HepG2 (cell line): ENCODE measurements around the gene EPHA1. TPM values are rescaled to one million over a fixed set of nuclear protein-coding genes. Genes with fewer than 3 reads are reported as not detected.

Experiments
- ATF7-NPFF ChIP-seq: sonication (generic); formaldehyde crosslinking; IDR thresholded peaks from 2 replicates; pipeline ENCODE4 v1.8.1; 2023; ENCODE audit warnings: mild to moderate bottlenecking, low read depth, missing genetic modification reagents, moderate library complexity
- ETV5 ChIP-seq: IDR thresholded peaks from 2 replicates; pipeline ENCODE4 v1.6.1; 2018; ENCODE audit warnings: missing biosample characterization, missing genetic modification reagents, inconsistent platforms, borderline replicate concordance
- EZH2 ChIP-seq: conservative IDR thresholded peaks from 2 replicates; pipeline ENCODE4 v1.6.1; 2012; ENCODE audit warnings: mild to moderate bottlenecking, low read depth, low read length, moderate library complexity
- GPBP1L1 ChIP-seq: sonication (generic); formaldehyde crosslinking; IDR thresholded peaks from 2 replicates; pipeline ENCODE4 v1.5.0; 2020; ENCODE audit warnings: mild to moderate bottlenecking, missing genetic modification reagents
- IRF2 ChIP-seq: IDR thresholded peaks from 2 replicates; pipeline ENCODE4 v1.6.1; 2018; ENCODE audit warnings: missing genetic modification reagents, missing compliant biosample characterization
- MAFF ChIP-seq: IDR thresholded peaks from 2 replicates; pipeline ENCODE4 v1.6.1; 2011; ENCODE audit warnings: low read depth, low read length, improper control_type of control experiment
- NCOA5 ChIP-seq: sonication (generic); formaldehyde crosslinking; IDR thresholded peaks from 2 replicates; pipeline ENCODE4 v1.4.0; 2020; ENCODE audit warnings: missing genetic modification reagents
- ONECUT2 ChIP-seq: sonication (generic); formaldehyde crosslinking; IDR thresholded peaks from 2 replicates; pipeline ENCODE4 v1.4.0; 2020; ENCODE audit warnings: missing genetic modification reagents
- RARA ChIP-seq: IDR thresholded peaks from 2 replicates; pipeline ENCODE4 v1.6.1; 2016; ENCODE audit warnings: missing genetic modification reagents, missing compliant biosample characterization
- RARG ChIP-seq: sonication (generic); formaldehyde crosslinking; IDR thresholded peaks from 2 replicates; pipeline ENCODE4 v1.4.0; 2020; ENCODE audit warnings: low read depth, mild to moderate bottlenecking, missing genetic modification reagents
- REL ChIP-seq: sonication (generic); formaldehyde crosslinking; conservative IDR thresholded peaks from 2 replicates; pipeline ENCODE4 v1.8.0; 2022; ENCODE audit warnings: mild to moderate bottlenecking, missing genetic modification reagents, moderate library complexity
- SNAI1 ChIP-seq: sonication (generic); formaldehyde crosslinking; IDR thresholded peaks from 2 replicates; pipeline ENCODE4 v1.5.0; 2020; ENCODE audit warnings: mild to moderate bottlenecking, missing genetic modification reagents, borderline replicate concordance
- WIZ ChIP-seq: sonication (generic); formaldehyde crosslinking; IDR thresholded peaks from 2 replicates; pipeline ENCODE4 v1.5.1; 2020; ENCODE audit warnings: mild to moderate bottlenecking, missing genetic modification reagents
- YEATS2 ChIP-seq: sonication (generic); formaldehyde crosslinking; IDR thresholded peaks from 2 replicates; pipeline ENCODE4 v1.4.0; 2020; ENCODE audit warnings: missing genetic modification reagents, borderline replicate concordance
- ZNF10 ChIP-seq: sonication (generic); formaldehyde crosslinking; IDR thresholded peaks from 2 replicates; pipeline ENCODE4 v1.4.0; 2020; ENCODE audit warnings: mild to moderate bottlenecking, low read depth, missing genetic modification reagents, borderline replicate concordance
- ZNF329 ChIP-seq: sonication (generic); formaldehyde crosslinking; IDR thresholded peaks from 2 replicates; pipeline ENCODE4 v1.9.0; 2021; ENCODE audit warnings: low read depth, mild to moderate bottlenecking, missing genetic modification reagents
- ZNF776 ChIP-seq: sonication (generic); formaldehyde crosslinking; IDR thresholded peaks from 2 replicates; pipeline ENCODE4 v1.4.0; 2020; ENCODE audit warnings: mild to moderate bottlenecking, missing genetic modification reagents
- ZNF777 ChIP-seq: sonication (generic); formaldehyde crosslinking; IDR thresholded peaks from 2 replicates; pipeline ENCODE4 v1.4.0; 2020; ENCODE audit warnings: missing genetic modification reagents
- polyA plus RNA-seq, 8 experiments: library from polyadenylated mRNA; depleted of rRNA in 3 of 8; stranded (reverse) in 7 of 8; unstranded in 1 of 8; fragments of >200 nt; fragmentation: Illumina TruSeq in 4 of 8; extraction: Trizol in 4 of 8; gene quantifications; 2 replicates each; pipeline versions ENCODE4 v1.2.1 to v1.2.3, GENCODE V29; 2011 to 2016; ENCODE audit warnings: low read depth in 4 of 8, missing spikeins in 1 of 8, mixed read lengths in 1 of 8; ENCODE audit not compliant: insufficient read depth in 1 of 8
- total RNA-seq, 5 experiments: library from RNA; depleted of rRNA; stranded (reverse); fragments of >200 nt; fragmentation: Illumina TruSeq; extraction: Trizol; gene quantifications; 2 replicates each; pipeline ENCODE4 v1.2.3, GENCODE V29; 2016; ENCODE audit warnings: low read depth in 1 of 5
- TF ChIP-seq, protein P1 (sequence below): sonication (generic); formaldehyde crosslinking; IDR thresholded peaks from 2 replicates; pipeline ENCODE4 v1.4.0; 2020; ENCODE audit warnings: mild to moderate bottlenecking, missing genetic modification reagents
- TF ChIP-seq, protein P2 (sequence below): sonication (generic); formaldehyde crosslinking; conservative IDR thresholded peaks from 2 replicates; pipeline ENCODE4 v1.8.0; 2022; ENCODE audit warnings: low read depth, missing genetic modification reagents
- TF ChIP-seq, protein P3 (sequence below): sonication (generic); formaldehyde crosslinking; IDR thresholded peaks from 2 replicates; pipeline ENCODE4 v1.4.0; 2020; ENCODE audit warnings: low read depth, mild to moderate bottlenecking, missing genetic modification reagents
- TF ChIP-seq, protein P4 (sequence below): sonication (generic); formaldehyde crosslinking; IDR thresholded peaks from 2 replicates; pipeline ENCODE4 v1.5.0; 2020; ENCODE audit warnings: missing genetic modification reagents, mild to moderate bottlenecking, borderline replicate concordance

EPHA1 gene
- total and polyA plus RNA-seq, 2 of the 13 experiments (the other 11 are each of a cell fraction or from before 2014, with no cell fraction given), result 4.6 to 17.1 TPM

GRCh38 chr7:143395187-143396149 lies 13.2 kb downstream of the EPHA1 start (continued):
- TF ChIP-seq, protein P1, sequence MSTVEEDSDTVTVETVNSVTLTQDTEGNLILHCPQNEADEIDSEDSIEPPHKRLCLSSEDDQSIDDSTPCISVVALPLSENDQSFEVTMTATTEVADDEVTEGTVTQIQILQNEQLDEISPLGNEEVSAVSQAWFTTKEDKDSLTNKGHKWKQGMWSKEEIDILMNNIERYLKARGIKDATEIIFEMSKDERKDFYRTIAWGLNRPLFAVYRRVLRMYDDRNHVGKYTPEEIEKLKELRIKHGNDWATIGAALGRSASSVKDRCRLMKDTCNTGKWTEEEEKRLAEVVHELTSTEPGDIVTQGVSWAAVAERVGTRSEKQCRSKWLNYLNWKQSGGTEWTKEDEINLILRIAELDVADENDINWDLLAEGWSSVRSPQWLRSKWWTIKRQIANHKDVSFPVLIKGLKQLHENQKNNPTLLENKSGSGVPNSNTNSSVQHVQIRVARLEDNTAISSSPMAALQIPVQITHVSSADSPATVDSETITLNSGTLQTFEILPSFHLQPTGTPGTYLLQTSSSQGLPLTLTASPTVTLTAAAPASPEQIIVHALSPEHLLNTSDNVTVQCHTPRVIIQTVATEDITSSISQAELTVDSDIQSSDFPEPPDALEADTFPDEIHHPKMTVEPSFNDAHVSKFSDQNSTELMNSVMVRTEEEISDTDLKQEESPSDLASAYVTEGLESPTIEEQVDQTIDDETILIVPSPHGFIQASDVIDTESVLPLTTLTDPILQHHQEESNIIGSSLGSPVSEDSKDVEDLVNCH (CRISPR knock-in tag), result no peak
- no peak for TF ChIP-seq ZNF776 (CRISPR knock-in tag)
- TF ChIP-seq IRF2 (CRISPR knock-in tag), result peak; percentile 54; the same call in 1 of the 2 replicates
- no peak for TF ChIP-seq ZNF10 (CRISPR knock-in tag)
- peak; percentile 73; the same call in 1 of the 2 replicates for TF ChIP-seq ETV5 (CRISPR knock-in tag)
- TF ChIP-seq WIZ (CRISPR knock-in tag), result peak; percentile 37; the same call in 1 of the 2 replicates
- TF ChIP-seq ONECUT2 (CRISPR knock-in tag), result no peak
- no peak for TF ChIP-seq RARG (CRISPR knock-in tag)
- TF ChIP-seq GPBP1L1 (CRISPR knock-in tag), result no peak
- TF ChIP-seq MAFF, result no peak
- no peak for TF ChIP-seq NCOA5 (CRISPR knock-in tag)
- TF ChIP-seq EZH2, result no peak
- no peak for TF ChIP-seq YEATS2 (CRISPR knock-in tag)
- TF ChIP-seq RARA (CRISPR knock-in tag), result peak; percentile 97
- TF ChIP-seq, protein P2, sequence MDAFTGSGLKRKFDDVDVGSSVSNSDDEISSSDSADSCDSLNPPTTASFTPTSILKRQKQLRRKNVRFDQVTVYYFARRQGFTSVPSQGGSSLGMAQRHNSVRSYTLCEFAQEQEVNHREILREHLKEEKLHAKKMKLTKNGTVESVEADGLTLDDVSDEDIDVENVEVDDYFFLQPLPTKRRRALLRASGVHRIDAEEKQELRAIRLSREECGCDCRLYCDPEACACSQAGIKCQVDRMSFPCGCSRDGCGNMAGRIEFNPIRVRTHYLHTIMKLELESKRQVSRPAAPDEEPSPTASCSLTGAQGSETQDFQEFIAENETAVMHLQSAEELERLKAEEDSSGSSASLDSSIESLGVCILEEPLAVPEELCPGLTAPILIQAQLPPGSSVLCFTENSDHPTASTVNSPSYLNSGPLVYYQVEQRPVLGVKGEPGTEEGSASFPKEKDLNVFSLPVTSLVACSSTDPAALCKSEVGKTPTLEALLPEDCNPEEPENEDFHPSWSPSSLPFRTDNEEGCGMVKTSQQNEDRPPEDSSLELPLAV, result no peak
- no peak for TF ChIP-seq ZNF329 (CRISPR knock-in tag)
- no peak for TF ChIP-seq SNAI1 (CRISPR knock-in tag)
- TF ChIP-seq ATF7-NPFF (CRISPR knock-in tag), result no peak
- TF ChIP-seq, protein P3, sequence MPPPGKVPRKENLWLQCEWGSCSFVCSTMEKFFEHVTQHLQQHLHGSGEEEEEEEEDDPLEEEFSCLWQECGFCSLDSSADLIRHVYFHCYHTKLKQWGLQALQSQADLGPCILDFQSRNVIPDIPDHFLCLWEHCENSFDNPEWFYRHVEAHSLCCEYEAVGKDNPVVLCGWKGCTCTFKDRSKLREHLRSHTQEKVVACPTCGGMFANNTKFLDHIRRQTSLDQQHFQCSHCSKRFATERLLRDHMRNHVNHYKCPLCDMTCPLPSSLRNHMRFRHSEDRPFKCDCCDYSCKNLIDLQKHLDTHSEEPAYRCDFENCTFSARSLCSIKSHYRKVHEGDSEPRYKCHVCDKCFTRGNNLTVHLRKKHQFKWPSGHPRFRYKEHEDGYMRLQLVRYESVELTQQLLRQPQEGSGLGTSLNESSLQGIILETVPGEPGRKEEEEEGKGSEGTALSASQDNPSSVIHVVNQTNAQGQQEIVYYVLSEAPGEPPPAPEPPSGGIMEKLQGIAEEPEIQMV (CRISPR knock-in tag), result peak; percentile 69; the same call in 1 of the 2 replicates
- TF ChIP-seq REL (CRISPR knock-in tag), result 0 out of 2 replicates have a peak, but pooled peaks have one; percentile 40
- TF ChIP-seq, protein P4, sequence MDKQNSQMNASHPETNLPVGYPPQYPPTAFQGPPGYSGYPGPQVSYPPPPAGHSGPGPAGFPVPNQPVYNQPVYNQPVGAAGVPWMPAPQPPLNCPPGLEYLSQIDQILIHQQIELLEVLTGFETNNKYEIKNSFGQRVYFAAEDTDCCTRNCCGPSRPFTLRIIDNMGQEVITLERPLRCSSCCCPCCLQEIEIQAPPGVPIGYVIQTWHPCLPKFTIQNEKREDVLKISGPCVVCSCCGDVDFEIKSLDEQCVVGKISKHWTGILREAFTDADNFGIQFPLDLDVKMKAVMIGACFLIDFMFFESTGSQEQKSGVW (CRISPR knock-in tag), result no peak
- no peak for TF ChIP-seq ZNF777 (CRISPR knock-in tag)
